IPS-18a (cell line): Measurements from ENCODE around the gene BRWD1.

Source experiments
- H3K27ac ChIP-seq: one replicate; pipeline ENCODE4 v1.5.1; 2013; ENCODE audit warnings: low read length
- H3K27me3 ChIP-seq: one replicate; pipeline ENCODE4 v1.6.1; 2013; ENCODE audit warnings: mild to moderate bottlenecking, low read length; ENCODE audit not compliant: control insufficient read depth, insufficient read depth
- H3K36me3 ChIP-seq: one replicate; pipeline ENCODE4 v1.6.1; 2013; ENCODE audit warnings: low read depth, low read length; ENCODE audit not compliant: control insufficient read depth
- H3K4me1 ChIP-seq: one replicate; pipeline ENCODE4 v1.6.1; 2013; ENCODE audit warnings: low read depth, low read length; ENCODE audit not compliant: control insufficient read depth
- H3K4me3 ChIP-seq: one replicate; pipeline ENCODE4 v1.5.1; 2013; ENCODE audit warnings: low read length
- H3K9ac ChIP-seq: one replicate; pipeline ENCODE4 v1.6.1; 2013; ENCODE audit warnings: mild to moderate bottlenecking, low read length, moderate library complexity
- H3K9me3 ChIP-seq: one replicate; pipeline ENCODE4 v1.6.1; 2013; ENCODE audit warnings: low read depth, low read length; ENCODE audit not compliant: control insufficient read depth

Gene BRWD1

DNA sequence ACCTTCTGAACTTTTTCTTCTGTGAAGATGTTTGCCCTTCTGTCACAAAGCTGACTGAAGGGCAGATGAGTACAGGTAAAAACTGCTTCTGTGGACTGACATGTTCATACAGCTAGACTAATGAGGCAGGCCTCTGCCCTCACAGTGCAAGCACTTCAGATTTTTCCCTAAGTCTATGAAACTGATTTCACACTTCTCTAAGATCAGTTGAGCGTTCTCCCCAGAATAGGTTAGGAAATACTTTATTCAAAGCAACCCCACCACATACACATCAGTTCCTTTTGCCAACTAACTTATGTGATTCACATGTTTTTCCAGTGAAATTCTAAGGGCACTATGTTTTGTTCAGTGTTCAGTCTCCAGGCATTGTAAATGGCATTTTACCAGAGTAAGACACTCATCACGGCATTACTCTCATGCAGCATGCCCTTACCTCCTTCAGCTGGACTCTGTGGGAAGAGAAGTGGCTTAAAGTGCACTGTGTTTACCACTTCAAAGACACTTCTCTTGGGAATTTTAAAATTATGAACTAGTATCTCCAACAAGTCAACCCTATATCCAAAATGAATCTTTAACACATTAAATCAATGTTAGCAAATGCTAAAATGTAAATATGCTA lies 124.8 kb downstream of the BRWD1 start:
- Histone ChIP-seq H3K9ac (no peak overlapping the region), H3K9me3 (no peaks in the 10 kb centered on the region), H3K4me1 (peaks cover 5% of the 10 kb centered on the region), H3K4me3 (no peak overlapping the region), H3K27ac (no peak overlapping the region), H3K27me3 (no peaks in the 10 kb centered on the region), H3K36me3 (no peaks in the 10 kb centered on the region)

GRCh38 chr21:39187141-39187540 lies 126.3 kb downstream of the BRWD1 start:
- no peaks in the 10 kb centered on the region for H3K36me3 ChIP-seq
- no peak overlapping the region for H3K9ac ChIP-seq
- H3K9me3 ChIP-seq = no peaks in the 10 kb centered on the region
- H3K4me1 ChIP-seq = peaks cover 9% of the 10 kb centered on the region
- H3K4me3 ChIP-seq = no peak overlapping the region
- H3K27ac ChIP-seq = no peak overlapping the region
- H3K27me3 ChIP-seq = peaks cover 8% of the 10 kb centered on the region

GRCh38 chr21:39186676-39187075 lies 126.8 kb downstream of the BRWD1 start:
- Histone ChIP-seq H3K9me3 (no peaks in the 10 kb centered on the region), H3K36me3 (no peaks in the 10 kb centered on the region), H3K4me1 (peaks cover 12% of the 10 kb centered on the region), H3K27me3 (peaks cover 12% of the 10 kb centered on the region), H3K27ac (no peak overlapping the region), H3K9ac (no peak overlapping the region), H3K4me3 (no peak overlapping the region)

DNA sequence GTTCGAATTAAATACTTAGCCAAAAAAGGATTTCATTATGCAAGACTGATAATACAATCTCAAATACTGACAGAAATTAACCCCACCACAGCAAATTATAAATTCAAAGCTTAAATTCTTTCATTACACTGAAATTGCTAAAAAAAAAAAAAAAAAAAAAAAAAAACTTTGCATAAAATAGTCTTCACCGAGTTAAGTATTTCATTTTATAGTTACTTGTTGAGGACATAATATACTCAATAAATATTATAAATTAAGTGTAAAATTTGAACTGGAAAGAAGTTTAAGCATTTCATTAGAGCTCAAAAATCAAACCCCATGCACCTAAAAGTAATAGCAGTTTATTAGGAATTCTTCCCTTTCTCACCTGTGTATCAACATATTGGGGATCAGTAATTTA lies 128.3 kb downstream of the BRWD1 start:
- peaks cover 5% of the 10 kb centered on the region for H3K36me3 ChIP-seq
- no peak overlapping the region for H3K4me3 ChIP-seq
- H3K27ac ChIP-seq = no peak overlapping the region
- H3K4me1 ChIP-seq = peaks cover 12% of the 10 kb centered on the region
- H3K27me3 ChIP-seq = peaks cover 12% of the 10 kb centered on the region
- H3K9me3 ChIP-seq = no peaks in the 10 kb centered on the region
- H3K9ac ChIP-seq = no peak overlapping the region

GRCh38 chr21:39184050-39184980 lies 129.1 kb downstream of the BRWD1 start:
- peak overlapping the region; percentile 88 for H3K9ac ChIP-seq
- no peak overlapping the region for H3K27ac ChIP-seq

GRCh38 chr21:39183272-39184049 lies 130.0 kb downstream of the BRWD1 start, which contains the start of gene PSMG1:
Gene PSMG1 (minus strand): TSS chr21:39183451. CDS start chr21:39183385, 66 bp downstream.
- Histone ChIP-seq H3K9ac (peak within 1 kb of the TSS; percentile 88), H3K36me3 (peaks cover 20% of the 10 kb centered on the region), H3K27ac (peak within 1 kb of the TSS; percentile 51), H3K4me3 (peak within 1 kb of the TSS; percentile 91), H3K27me3 (peaks cover 12% of the 10 kb centered on the region), H3K9me3 (no peaks in the 10 kb centered on the region), H3K4me1 (peaks cover 12% of the 10 kb centered on the region)

More at GRCh38 chr21:39184050-39184980, 129.1 kb downstream of the BRWD1 start:
- H3K4me1 ChIP-seq = peaks cover 12% of the 10 kb centered on the region
- peaks cover 12% of the 10 kb centered on the region for H3K27me3 ChIP-seq
- peak overlapping the region; percentile 91 for H3K4me3 ChIP-seq
- peaks cover 14% of the 10 kb centered on the region for H3K36me3 ChIP-seq
- no peaks in the 10 kb centered on the region for H3K9me3 ChIP-seq

DNA sequence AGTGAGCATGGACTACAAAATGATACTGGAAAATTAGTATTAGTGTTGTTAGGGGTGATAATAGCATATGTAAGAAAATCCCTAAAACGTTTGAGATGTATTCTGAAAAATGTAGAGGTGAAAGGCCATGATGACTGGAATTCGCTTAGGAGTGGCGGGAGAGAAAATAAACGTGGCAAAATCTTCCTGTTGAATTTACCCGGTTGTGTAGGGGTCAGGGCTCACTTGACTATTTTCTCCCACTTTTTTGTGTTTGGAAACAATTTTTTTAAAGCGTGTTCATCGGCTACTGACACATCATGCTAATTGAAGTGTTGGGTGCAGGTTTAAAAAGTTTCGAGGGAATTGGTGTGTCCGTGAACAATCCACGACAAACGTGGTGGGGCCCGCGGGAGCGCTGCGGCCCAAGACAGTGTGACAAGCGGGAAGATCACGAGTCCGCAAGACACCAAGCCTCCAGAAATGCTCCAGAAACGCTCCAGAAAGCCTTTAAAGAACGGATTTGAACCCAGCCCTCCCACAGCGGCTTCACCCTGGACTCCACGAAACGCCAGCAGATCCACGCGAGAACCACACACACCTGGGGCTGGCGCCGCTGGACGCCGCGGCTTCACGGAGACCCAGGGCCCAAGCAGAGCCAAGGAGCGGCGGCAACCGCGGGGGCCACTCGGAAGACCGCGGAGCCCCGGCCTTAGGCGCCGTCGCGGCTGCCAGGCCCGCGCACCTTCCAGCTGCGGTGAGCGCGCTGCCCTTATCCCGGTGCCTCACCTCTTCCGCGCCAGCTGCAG lies 130.8 kb downstream of the BRWD1 start:
- Histone ChIP-seq H3K9me3 (no peaks in the 10 kb centered on the region), H3K4me1 (peaks cover 12% of the 10 kb centered on the region), H3K27me3 (peaks cover 12% of the 10 kb centered on the region), H3K9ac (peak overlapping the region; percentile 88), H3K4me3 (peak overlapping the region; percentile 91), H3K36me3 (peaks cover 26% of the 10 kb centered on the region), H3K27ac (peak overlapping the region; percentile 51)

DNA sequence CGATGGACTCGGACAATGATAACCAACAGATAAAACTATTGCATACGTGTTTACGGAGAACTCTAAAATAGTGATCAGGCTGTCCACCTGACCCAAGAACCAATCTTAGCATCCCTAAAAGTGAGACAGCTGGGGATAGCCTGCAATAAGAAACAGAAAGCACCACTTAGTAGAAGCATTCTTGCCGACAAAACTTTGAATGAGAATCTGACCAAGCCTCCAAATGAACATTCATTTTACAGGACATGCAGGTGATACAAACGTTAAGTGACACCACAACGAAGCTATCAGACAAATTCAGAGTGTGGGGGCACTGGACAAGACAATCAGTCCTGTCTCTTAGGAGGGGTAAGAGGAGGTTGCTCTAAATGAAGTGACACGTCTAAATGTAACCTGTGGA lies 131.4 kb downstream of the BRWD1 start:
- peak overlapping the region; percentile 91 for H3K4me3 ChIP-seq
- H3K27me3 ChIP-seq = peaks cover 12% of the 10 kb centered on the region
- H3K27ac ChIP-seq = no peak overlapping the region

DNA sequence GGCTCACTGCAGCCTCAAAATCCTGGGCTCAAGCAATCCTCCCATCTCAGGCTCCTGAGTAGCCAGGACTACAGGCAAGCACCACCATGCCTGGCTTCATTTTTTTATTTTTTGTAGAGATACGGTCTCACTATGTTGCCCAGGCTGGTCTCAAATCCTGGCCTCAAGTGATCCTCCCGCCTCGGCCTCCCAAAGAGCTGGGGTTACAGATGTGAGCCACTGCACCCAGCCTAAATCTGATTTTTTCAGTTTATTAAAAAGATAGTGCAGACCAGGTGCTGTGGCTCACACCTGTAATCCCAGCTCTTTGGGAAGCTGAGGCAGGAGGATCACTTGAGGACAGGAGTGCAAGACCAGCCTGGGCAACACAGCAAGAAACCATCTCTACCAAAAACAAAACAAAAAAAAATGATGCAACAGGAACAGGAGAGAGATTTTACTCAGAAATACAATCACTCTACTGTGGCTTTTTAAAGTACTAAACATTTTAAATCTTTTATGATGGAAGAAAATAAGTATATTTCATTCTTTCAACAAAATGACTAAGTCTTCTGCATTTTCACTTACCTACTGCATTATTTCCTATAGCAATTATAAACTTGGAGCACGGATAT lies 132.1 kb downstream of the BRWD1 start:
- Histone ChIP-seq H3K9ac (no peak overlapping the region), H3K4me3 (peak overlapping the region; percentile 91), H3K27ac (no peak overlapping the region), H3K36me3 (peaks cover 30% of the 10 kb centered on the region), H3K27me3 (peaks cover 12% of the 10 kb centered on the region), H3K9me3 (no peaks in the 10 kb centered on the region), H3K4me1 (peaks cover 12% of the 10 kb centered on the region)

More for the DNA sequence above, 131.4 kb downstream of the BRWD1 start:
- Histone ChIP-seq H3K36me3 (peaks cover 26% of the 10 kb centered on the region), H3K9ac (peak overlapping the region; percentile 88), H3K4me1 (peaks cover 12% of the 10 kb centered on the region), H3K9me3 (no peaks in the 10 kb centered on the region)

- Histone ChIP-seq H3K27me3 (peaks cover 12% of the 10 kb centered on the region), H3K9ac (no peak overlapping the region), H3K36me3 (peaks cover 33% of the 10 kb centered on the region), H3K27ac (no peak overlapping the region), H3K9me3 (no peaks in the 10 kb centered on the region), H3K4me3 (no peak overlapping the region), H3K4me1 (peaks cover 12% of the 10 kb centered on the region)
Observed at GRCh38 chr21:39180429-39181019, 132.9 kb downstream of the BRWD1 start.
